GM12801 (cell line): ENCODE measurements around the gene AZIN2.
A peak's percentile ranks its signal among the peaks of the same experiment; 100 is the strongest.

ENCODE experiments used
- TF ChIP-seq, protein P1 (sequence below): IDR thresholded peaks from one replicate; pipeline ENCODE4 v1.5.1; 2011; ENCODE audit warnings: control low read depth; ENCODE audit not compliant: insufficient read length; ENCODE audit errors: extremely low read depth

Gene AZIN2

DNA sequence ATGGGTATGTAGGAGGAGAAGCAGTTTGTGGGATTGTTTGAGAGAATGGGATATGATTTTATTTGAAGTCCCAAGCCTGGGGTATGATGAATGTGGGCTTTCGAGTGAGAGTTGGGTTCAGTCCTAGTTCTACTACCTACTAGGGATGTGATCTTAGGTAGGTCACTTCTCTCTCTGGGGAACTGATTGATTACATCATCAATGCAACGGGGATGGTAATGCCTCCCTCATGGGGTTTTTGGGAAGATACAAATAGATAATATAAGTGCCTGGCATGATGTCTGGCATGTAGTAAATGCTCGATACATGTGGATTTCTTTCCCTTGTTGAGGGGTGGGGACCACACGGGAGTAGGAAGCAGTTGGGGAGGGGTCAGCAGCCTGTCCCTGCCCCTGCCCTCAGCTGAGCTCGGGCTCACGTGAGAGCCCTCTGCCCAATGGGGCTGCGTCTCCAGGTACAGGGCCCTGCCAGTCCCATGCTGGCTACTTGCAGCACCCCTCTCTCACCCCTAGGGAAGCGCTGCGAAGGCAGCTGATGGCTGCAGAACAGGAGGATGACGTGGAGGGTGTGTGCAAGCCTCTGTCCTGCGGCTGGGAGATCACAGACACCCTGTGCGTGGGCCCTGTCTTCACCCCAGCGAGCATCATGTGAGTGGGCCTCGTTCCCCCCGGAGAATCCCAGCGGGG, 38.7 kb downstream of the AZIN2 start:
- TF ChIP-seq, protein P1, sequence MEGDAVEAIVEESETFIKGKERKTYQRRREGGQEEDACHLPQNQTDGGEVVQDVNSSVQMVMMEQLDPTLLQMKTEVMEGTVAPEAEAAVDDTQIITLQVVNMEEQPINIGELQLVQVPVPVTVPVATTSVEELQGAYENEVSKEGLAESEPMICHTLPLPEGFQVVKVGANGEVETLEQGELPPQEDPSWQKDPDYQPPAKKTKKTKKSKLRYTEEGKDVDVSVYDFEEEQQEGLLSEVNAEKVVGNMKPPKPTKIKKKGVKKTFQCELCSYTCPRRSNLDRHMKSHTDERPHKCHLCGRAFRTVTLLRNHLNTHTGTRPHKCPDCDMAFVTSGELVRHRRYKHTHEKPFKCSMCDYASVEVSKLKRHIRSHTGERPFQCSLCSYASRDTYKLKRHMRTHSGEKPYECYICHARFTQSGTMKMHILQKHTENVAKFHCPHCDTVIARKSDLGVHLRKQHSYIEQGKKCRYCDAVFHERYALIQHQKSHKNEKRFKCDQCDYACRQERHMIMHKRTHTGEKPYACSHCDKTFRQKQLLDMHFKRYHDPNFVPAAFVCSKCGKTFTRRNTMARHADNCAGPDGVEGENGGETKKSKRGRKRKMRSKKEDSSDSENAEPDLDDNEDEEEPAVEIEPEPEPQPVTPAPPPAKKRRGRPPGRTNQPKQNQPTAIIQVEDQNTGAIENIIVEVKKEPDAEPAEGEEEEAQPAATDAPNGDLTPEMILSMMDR = no peak

DNA sequence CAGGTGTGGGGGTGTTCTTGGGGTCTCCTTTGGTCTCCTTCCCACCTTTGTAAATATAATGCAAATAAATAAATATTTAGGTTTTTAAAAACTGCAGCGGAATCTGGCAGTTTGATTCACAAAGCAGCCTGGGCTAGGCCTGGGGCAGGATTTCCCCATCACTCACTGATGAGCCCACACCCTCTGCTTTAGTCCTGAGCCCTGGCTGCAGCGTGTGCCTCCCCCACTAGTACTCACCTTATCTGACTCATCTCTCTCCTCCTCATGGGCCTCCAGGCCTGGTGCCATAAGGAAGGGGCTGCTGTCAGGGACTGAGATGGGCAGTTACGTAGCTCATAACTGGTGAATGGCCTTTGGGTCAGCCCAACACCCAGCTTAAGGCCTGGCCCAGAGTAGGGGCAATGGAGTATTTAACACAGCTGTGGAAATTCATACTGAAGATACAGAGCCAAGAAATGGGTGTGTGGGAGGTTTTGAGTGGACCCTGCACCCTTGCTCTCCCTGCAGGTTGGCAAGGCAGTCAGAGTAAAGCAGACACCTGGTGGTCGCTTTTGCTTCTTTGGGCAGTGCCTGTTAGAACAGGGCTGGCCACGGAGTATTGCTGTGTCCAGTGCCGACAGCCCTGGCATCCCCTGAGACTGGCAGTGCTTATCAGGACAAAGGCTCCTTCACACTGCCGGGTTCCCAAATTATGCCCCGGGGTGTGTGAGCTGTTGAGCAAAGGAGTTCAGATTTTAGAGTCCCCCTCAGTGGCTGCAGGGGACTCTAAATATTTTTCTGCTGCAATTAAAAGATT, 39.7 kb downstream of the AZIN2 start:
- TF ChIP-seq, protein P1 = no peak

DNA sequence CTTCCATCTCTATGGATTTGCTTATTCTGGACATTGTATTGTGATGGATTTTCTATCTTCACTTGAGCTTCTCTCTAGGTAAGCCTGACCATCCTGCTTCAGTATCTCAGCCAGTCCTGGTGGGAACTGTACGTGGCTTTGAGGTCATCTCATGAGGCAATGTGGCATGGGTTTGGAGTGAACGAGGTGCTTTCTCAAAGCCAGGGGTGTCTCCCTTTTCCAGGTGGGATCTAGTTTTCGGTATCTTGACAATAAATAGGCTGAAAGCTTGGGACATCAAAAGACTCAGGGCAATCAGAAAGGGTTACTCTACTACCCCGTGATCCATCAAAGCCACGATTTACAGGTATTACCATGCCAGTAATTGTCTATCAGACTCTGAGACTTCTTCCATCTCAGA, 40.8 kb downstream of the AZIN2 start:
- TF ChIP-seq, protein P1 = no peak

DNA sequence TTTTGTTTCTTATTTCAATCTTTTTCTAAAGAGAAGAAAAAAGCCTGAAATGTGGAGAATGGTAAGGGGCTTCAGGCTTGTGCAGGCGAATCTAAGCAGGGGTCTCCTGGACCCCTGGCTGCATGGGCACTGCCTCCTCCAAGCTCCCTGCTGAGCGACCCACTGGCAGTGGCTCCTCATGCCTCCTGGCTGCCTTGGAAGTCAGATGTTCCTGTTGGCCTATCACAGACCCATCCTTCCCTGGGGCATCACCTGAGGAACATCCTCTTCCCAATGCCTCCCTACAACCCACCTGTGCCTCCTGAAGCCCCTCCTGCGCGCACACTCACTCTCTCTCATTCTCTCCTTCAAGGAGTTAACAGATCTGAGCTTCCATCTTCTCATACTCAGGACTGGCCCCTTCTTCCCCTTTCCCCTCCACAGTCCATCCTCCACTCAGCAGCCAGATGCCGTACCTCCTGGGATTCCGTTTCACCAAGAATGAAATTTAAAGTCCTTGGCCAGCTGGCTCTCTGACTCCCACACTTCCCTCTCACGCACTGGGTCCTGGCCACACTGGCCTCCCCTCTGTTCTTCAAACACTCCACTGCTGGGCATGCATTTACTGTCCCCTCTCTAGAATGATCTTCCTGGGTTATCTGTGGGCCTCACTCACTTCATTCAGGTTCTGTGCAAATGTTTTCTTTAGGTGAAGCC, 41.7 kb downstream of the AZIN2 start:
- TF ChIP-seq, protein P1 = no peak

DNA sequence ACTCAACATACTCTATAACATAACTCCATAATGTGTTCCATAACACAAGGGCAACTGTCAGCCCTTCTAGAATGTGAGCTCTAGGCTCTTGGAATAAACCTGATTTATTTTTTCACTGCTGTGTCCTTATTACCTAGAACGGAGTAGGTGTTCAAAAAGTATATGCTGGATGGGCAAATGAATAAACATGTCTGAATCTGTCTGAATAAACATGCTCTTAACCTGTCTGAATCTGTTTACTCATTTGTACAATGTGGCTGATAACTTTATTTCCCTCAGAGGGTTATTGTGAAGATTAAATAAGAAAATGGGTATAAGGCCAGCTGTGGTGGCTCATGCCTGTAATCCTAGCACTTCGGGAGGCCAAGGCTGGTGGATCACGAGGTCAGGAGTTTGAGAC, 42.3 kb downstream of the AZIN2 start:
- TF ChIP-seq, protein P1 = no peak

DNA sequence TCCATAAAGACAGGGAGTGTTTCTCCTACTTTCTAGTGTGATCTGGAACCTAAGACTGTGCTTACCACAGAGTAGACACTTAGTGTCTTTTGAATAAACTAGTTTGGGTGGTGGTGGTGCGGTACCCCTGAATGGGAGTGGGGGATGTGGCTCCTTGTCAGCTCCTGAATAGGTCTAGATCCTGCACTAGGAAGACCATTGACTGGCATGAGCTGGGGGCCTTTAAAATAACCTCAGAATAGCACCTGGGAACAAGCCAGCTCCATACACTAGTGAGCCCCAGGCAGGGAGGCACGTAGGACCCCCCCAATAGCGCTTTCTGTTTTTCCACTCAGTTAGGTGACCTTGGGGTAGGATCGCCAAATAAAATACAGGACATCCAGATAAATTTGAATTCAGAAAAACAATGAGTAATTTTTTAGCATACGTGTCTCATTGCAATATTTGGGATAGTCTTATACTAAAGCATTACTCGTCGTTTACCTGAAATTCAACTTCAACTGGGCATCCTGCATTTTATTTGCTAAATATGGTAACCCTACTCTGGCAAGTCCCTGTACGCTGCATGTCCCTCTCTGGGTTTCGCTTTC, 45.6 kb downstream of the AZIN2 start:
- TF ChIP-seq, protein P1 = no peak

DNA sequence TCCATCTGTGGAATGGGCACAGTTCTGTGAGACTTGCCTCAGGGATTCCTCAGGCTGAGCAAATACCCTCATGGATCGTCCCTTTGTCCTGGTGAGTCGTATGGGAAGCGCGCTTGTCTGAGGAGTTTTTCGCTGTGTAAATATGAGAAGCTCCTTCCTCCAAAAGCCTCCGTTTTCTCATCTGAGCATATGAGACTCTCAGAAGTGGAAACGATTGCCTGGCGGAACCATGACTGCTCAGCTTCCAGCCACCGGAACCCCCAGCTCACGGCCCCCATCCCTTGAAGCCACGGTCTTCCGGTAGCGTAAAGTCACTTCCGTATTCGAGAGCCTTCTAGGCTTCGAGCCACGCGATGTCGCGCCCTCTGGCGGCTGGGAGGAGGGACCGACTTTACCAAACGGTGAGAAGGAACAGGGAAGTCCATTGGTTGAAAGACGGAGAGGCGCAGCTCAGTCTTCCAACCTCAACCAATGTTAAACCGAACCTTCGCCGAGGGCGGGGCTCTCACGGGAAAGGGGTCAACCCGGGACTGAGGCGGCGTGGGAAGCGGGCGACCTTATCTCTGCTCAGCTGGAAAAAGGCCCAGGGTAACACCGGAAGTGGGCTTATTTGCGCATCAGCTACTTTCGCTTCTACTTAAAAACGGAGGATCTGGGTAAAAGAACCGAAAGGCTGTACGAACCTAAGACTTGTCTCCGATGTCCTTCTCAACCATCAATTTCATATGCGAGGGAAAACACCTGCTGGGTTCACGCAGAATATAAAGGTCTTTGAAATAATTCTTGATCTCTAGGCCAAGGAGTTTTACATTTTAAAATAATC, 46.3 kb downstream of the AZIN2 start:
- TF ChIP-seq, protein P1 = peak; percentile 75
